GM20000 (cell line): ENCODE measurements around the gene COMP.

Experiments
- DNase-seq: peaks from one replicate; pipeline ENCODE4 v3.0.0; 2012; ENCODE audit warnings: low spot score
- CTCF ChIP-seq: IDR thresholded peaks from 2 replicates; pipeline ENCODE4 v1.5.1; 2012; ENCODE audit warnings: mild to moderate bottlenecking, control low read depth; ENCODE audit errors: extremely low read depth, missing control alignments

Gene COMP

GRCh38 chr19:18746401-18747325 is 44.4 kb downstream of the COMP start:
- TF ChIP-seq CTCF: no peak
- no peak for DNase-seq

- no peak for TF ChIP-seq CTCF
- no peak for DNase-seq
Observed at GRCh38 chr19:18745931-18746330, 45.2 kb downstream of the COMP start.

GRCh38 chr19:18745012-18745735 is 45.9 kb downstream of the COMP start:
- no peak for DNase-seq
- no peak for TF ChIP-seq CTCF

GRCh38 chr19:18743784-18744418 is 47.2 kb downstream of the COMP start:
- DNase-seq: no peak

GRCh38 chr19:18742838-18743783 is 48.0 kb downstream of the COMP start:
- TF ChIP-seq CTCF: no peak
- DNase-seq: no peak

More at GRCh38 chr19:18743784-18744418, 47.2 kb downstream of the COMP start:
- TF ChIP-seq CTCF: no peak

- DNase-seq: no peak
- no peak for TF ChIP-seq CTCF
Observed at GRCh38 chr19:18742324-18742723, 48.8 kb downstream of the COMP start.
